Spleen (tissue), 11 donors: ENCODE measurements around the gene ATP2B3. TPM values are rescaled to one million over a fixed set of nuclear protein-coding genes. Genes with fewer than 3 reads are reported as not detected.

ENCODE experiments used
- DNase-seq: peaks from one replicate; pipeline ENCODE4 v3.0.0-alpha.2; 2020
- H3K27ac ChIP-seq, 8 donors: fragments of 200-600 bp; sonication (generic) in 7 of 8; 1 replicate in 4 of 8; 2 replicates in 4 of 8; pipeline versions ENCODE4 v1.5.0 to v1.8.0; 2016 to 2021; ENCODE audit warnings: inconsistent platforms in 4 of 8, mild to moderate bottlenecking in 4 of 8, moderate library complexity in 1 of 8
- H3K27me3 ChIP-seq, 7 donors: fragments of 200-600 bp; sonication (generic) in 6 of 7; replicated peaks in 1 of 7; 1 replicate in 4 of 7; 2 replicates in 3 of 7; pipeline versions ENCODE4 v1.5.0 to v1.8.0; 2016 to 2021; ENCODE audit warnings: inconsistent platforms in 3 of 7, mild to moderate bottlenecking in 1 of 7
- H3K36me3 ChIP-seq, 6 donors: fragments of 200-600 bp; sonication (generic) in 5 of 6; 1 replicate in 4 of 6; 2 replicates in 2 of 6; pipeline versions ENCODE4 v1.5.0 to v1.8.0; 2016 to 2021; ENCODE audit warnings: inconsistent platforms in 2 of 6
- H3K4me1 ChIP-seq, 6 donors: fragments of 200-600 bp; sonication (generic) in 5 of 6; 1 replicate in 3 of 6; 2 replicates in 3 of 6; pipeline versions ENCODE4 v1.5.0 to v1.8.0; 2016 to 2021; ENCODE audit warnings: inconsistent platforms in 3 of 6
- H3K4me3 ChIP-seq, 8 donors: fragments of 200-600 bp; sonication (generic) in 7 of 8; 1 replicate in 4 of 8; 2 replicates in 4 of 8; pipeline versions ENCODE4 v1.5.0 to v1.8.0; 2016 to 2021; ENCODE audit warnings: inconsistent platforms in 4 of 8, mild to moderate bottlenecking in 4 of 8, moderate library complexity in 2 of 8
- H3K9me3 ChIP-seq, 8 donors: fragments of 200-600 bp; sonication (generic) in 7 of 8; 1 replicate in 4 of 8; 2 replicates in 4 of 8; pipeline versions ENCODE4 v1.5.0 to v1.8.0; 2016 to 2021; ENCODE audit warnings: inconsistent platforms in 4 of 8
- POLR2A ChIP-seq, 3 donors: fragments of 450-650 bp; IDR thresholded peaks; one replicate each; pipeline ENCODE4 v1.5.1; 2017; ENCODE audit warnings: antibody characterized with exemption in 3 of 3, mild to moderate bottlenecking in 1 of 3
- POLR2AphosphoS5 ChIP-seq, 3 donors: sonication (generic); formaldehyde crosslinking; IDR thresholded peaks; one replicate each; pipeline ENCODE4 v1.5.1; 2017; ENCODE audit warnings: antibody characterized with exemption in 3 of 3
- WGBS, 5 donors: extraction: QIAGEN DNeasy Blood & Tissue Kit in 3 of 5; methylation state at CpG; one replicate each; pipeline versions ENCODE4 v1.1.5 to v1.1.7; 2013 to 2018; 5-methylcytosine and 5-hydroxymethylcytosine counted together
- intact Hi-C: fragments of 100-400 bp; cut with DNase I; formaldehyde crosslinking; loops from one replicate; pipeline ENCODE4 v1.15.0; 2023; ENCODE audit warnings: low total_unique reads
- polyA plus RNA-seq, 3 donors: library from polyadenylated mRNA; stranded (reverse); fragments of 200-250 nt; gene quantifications; one replicate each; pipeline ENCODE4 v1.2.1, GENCODE V29; 2013
- total RNA-seq, 7 donors: library from RNA; depleted of rRNA in 3 of 7; stranded (reverse); fragments of >200 nt in 3 of 7; fragmentation: NEBNext Ultra II Directional in 4 of 7; extraction: Animal tissue kit (Norgen Biotek cat#: 25700) in 4 of 7; gene quantifications; one replicate each; pipeline versions ENCODE4 v1.1.0 to v1.2.1, GENCODE V29; 2016 to 2021
- TF ChIP-seq, protein P1 (sequence below), 11 experiments: fragments of 200-600 bp in 7 of 11; fragments of 450-650 bp in 4 of 11; sonication (generic) in 4 of 11; IDR thresholded peaks in 8 of 11; conservative IDR thresholded peaks in 3 of 11; 1 replicate in 7 of 11; 2 replicates in 4 of 11; pipeline versions ENCODE4 v1.4.0 to v1.8.0; 2016 to 2021; ENCODE audit warnings: antibody characterized with exemption in 11 of 11, inconsistent platforms in 4 of 11, mild to moderate bottlenecking in 1 of 11
- donor health status: healthy with polysubstance abuse.
- donor health status: DM: no; HTN: no; CAD: no; lungs with moderate emphysema.
- donor health status: DM: no; HTN: no; CAD: no.
- donor health status: Bipolar disorder and iron deficiency.
- donor health status: healthy.
- donor health status: DM: no; HTN: no; CAD: no.
- donor health status: DM: yes; HTN: yes; CAD: no.

Gene ATP2B3
- total and polyA plus RNA-seq, 10 donors: 0.07 to 0.13 TPM; not detected in 8

DNA sequence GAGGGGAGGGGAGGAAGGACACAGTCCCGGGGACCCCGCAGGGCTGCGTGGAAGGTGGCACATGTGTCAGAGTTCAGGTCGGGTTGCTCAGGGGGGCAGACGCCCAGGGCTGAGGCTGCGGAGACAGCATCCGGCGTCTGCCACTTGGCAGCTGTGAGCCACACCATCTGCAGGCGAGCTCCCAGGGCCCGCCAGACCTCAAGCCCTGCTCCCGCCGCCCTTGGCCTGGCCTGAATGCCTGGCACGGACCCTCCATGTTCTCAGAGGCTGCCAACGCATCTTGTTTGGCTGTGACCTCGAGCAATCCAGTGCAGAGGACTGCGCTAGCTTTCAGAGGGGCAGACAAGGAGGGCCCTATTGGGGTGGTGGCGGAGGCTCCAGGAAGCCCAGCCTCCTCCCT, 17.6 kb upstream of the ATP2B3 start:
- Histone ChIP-seq H3K27me3 (peaks cover 0 to 25% (median 0%) of the 10 kb centered on the region in 7 donors), H3K27ac (peak overlapping the region in 1 of 8 donors; percentile 28)
- DNase-seq: no peak

GRCh38 chrX:153500676-153501280, 16.7 kb upstream of the ATP2B3 start:
- Histone ChIP-seq H3K27me3 (peaks cover 0 to 19% (median 0%) of the 10 kb centered on the region in 7 donors), H3K27ac (no peak overlapping the region), H3K36me3 (no peaks in the 10 kb centered on the region), H3K4me1 (no peaks in the 10 kb centered on the region), H3K4me3 (no peak overlapping the region), H3K9me3 (no peaks in the 10 kb centered on the region)
- intact Hi-C loops: no loop called here
- WGBS, 5 donors: 83 to 94% (median 88%) methylated on average over 9 of the region's 9 CpGs
- DNase-seq: no peak
- TF ChIP-seq POLR2AphosphoS5 (IDR thresholded peaks at IDR 0.05) (no peak), POLR2A (IDR thresholded peaks at IDR 0.05) (no peak)
- TF ChIP-seq, protein P1, sequence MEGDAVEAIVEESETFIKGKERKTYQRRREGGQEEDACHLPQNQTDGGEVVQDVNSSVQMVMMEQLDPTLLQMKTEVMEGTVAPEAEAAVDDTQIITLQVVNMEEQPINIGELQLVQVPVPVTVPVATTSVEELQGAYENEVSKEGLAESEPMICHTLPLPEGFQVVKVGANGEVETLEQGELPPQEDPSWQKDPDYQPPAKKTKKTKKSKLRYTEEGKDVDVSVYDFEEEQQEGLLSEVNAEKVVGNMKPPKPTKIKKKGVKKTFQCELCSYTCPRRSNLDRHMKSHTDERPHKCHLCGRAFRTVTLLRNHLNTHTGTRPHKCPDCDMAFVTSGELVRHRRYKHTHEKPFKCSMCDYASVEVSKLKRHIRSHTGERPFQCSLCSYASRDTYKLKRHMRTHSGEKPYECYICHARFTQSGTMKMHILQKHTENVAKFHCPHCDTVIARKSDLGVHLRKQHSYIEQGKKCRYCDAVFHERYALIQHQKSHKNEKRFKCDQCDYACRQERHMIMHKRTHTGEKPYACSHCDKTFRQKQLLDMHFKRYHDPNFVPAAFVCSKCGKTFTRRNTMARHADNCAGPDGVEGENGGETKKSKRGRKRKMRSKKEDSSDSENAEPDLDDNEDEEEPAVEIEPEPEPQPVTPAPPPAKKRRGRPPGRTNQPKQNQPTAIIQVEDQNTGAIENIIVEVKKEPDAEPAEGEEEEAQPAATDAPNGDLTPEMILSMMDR (IDR thresholded peaks at IDR 0.05 in 8 of 11, conservative IDR thresholded peaks at IDR 0.05 in 3 of 11): no peak

More for the DNA sequence above, 17.6 kb upstream of the ATP2B3 start:
- TF ChIP-seq, protein P1 (IDR thresholded peaks at IDR 0.05 in 8 of 11, conservative IDR thresholded peaks at IDR 0.05 in 3 of 11): no peak
- peak in 2 of 3 donors; percentile 10 to 55 for TF ChIP-seq POLR2AphosphoS5 (IDR thresholded peaks at IDR 0.05)
- H3K36me3 ChIP-seq: no peaks in the 10 kb centered on the region
- no peaks in the 10 kb centered on the region for H3K4me1 ChIP-seq
- WGBS, 5 donors: 66 to 82% (median 78%) methylated on average over 7 to 17 of the region's 17 CpGs
- H3K4me3 ChIP-seq: peak overlapping the region in 3 of 8 donors; percentile 17 to 19 (median 17)
- no peaks in the 10 kb centered on the region for H3K9me3 ChIP-seq
- intact Hi-C loops: no loop called here

GRCh38 chrX:153501530-153501929, 15.9 kb upstream of the ATP2B3 start:
- Histone ChIP-seq H3K36me3 (no peaks in the 10 kb centered on the region), H3K27me3 (peaks cover 0 to 16% (median 0%) of the 10 kb centered on the region in 7 donors), H3K4me3 (no peak overlapping the region), H3K9me3 (no peaks in the 10 kb centered on the region), H3K4me1 (no peaks in the 10 kb centered on the region), H3K27ac (peak overlapping the region in 4 of 8 donors; percentile 28 to 43 (median 30))
- intact Hi-C loops: no loop called here
- no peak for DNase-seq
- 83 to 94% (median 90%) methylated on average over 3 to 8 of the region's 8 CpGs for WGBS, 5 donors
- TF ChIP-seq, protein P1 (IDR thresholded peaks at IDR 0.05 in 8 of 11, conservative IDR thresholded peaks at IDR 0.05 in 3 of 11): no peak
- TF ChIP-seq POLR2AphosphoS5 (IDR thresholded peaks at IDR 0.05) (no peak), POLR2A (IDR thresholded peaks at IDR 0.05) (no peak)

- intact Hi-C loops: no loop called here
- WGBS, 5 donors: 77 to 81% (median 79%) methylated on average over 2 to 10 of the region's 10 CpGs
Measured at GRCh38 chrX:153502131-153502530, 15.3 kb upstream of the ATP2B3 start.

More at GRCh38 chrX:153502131-153502530, 15.3 kb upstream of the ATP2B3 start:
- no peak overlapping the region for H3K4me3 ChIP-seq
- H3K9me3 ChIP-seq: no peaks in the 10 kb centered on the region
- H3K27ac ChIP-seq: peak overlapping the region in 4 of 8 donors; percentile 28 to 43 (median 30)
- TF ChIP-seq, protein P1 (IDR thresholded peaks at IDR 0.05 in 8 of 11, conservative IDR thresholded peaks at IDR 0.05 in 3 of 11): no peak
- peak in 2 of 3 donors; percentile 11 to 26 for TF ChIP-seq POLR2AphosphoS5 (IDR thresholded peaks at IDR 0.05)
- no peak for DNase-seq
- H3K4me1 ChIP-seq: no peaks in the 10 kb centered on the region
- peaks cover 0 to 19% (median 0%) of the 10 kb centered on the region in 7 donors for H3K27me3 ChIP-seq
- H3K36me3 ChIP-seq: no peaks in the 10 kb centered on the region
